Thyroid gland (tissue), 4 donors: ENCODE data around the gene LRIG1. TPM values are rescaled to one million over a fixed set of nuclear protein-coding genes. Genes with fewer than 3 reads are reported as not detected.

Experiments used
- DNase-seq, 2 donors: peaks; one replicate each; pipeline ENCODE4 v3.0.0-alpha.2; 2019
- H3K27ac ChIP-seq, 3 donors: fragments of 200-600 bp; sonication (generic); 1 replicate in 2 of 3; 2 replicates in 1 of 3; pipeline ENCODE4 v1.5.1; 2016 to 2019; ENCODE audit warnings: mild to moderate bottlenecking in 1 of 3, moderate library complexity in 1 of 3
- H3K27me3 ChIP-seq: fragments of 200-600 bp; sonication (generic); one replicate; pipeline ENCODE4 v1.5.1; 2019
- H3K36me3 ChIP-seq, 2 donors: fragments of 200-600 bp; sonication (generic); one replicate each; pipeline ENCODE4 v1.5.1; 2016 to 2019
- H3K4me1 ChIP-seq, 2 donors: fragments of 200-600 bp; sonication (generic); one replicate each; pipeline ENCODE4 v1.5.1; 2017 to 2019
- H3K4me3 ChIP-seq, 3 donors: fragments of 200-600 bp; sonication (generic); replicated peaks in 1 of 3; 1 replicate in 2 of 3; 2 replicates in 1 of 3; pipeline ENCODE4 v1.5.1; 2016; ENCODE audit warnings: mild to moderate bottlenecking in 1 of 3
- H3K9me3 ChIP-seq: fragments of 200-600 bp; sonication (generic); one replicate; pipeline ENCODE4 v1.5.1; 2017
- POLR2A ChIP-seq, 2 donors: fragments of 450-650 bp; IDR thresholded peaks; one replicate each; pipeline ENCODE4 v1.6.1; 2017; ENCODE audit warnings: antibody characterized with exemption in 2 of 2, mild to moderate bottlenecking in 2 of 2, moderate library complexity in 1 of 2
- WGBS, 2 donors: methylation state at CpG; one replicate each; pipeline ENCODE4 v1.1.5; 2017; 5-methylcytosine and 5-hydroxymethylcytosine counted together
- intact Hi-C: fragments of 100-400 bp; cut with DNase I; formaldehyde crosslinking; loops from one replicate; pipeline ENCODE4 v1.15.1; 2023
- total RNA-seq, 4 donors: library from RNA; depleted of rRNA; stranded (reverse); fragments of >200 nt; gene quantifications; one replicate each; pipeline ENCODE4 v1.2.3, GENCODE V29; 2016
- TF ChIP-seq, protein P1 (sequence below), 6 experiments: fragments of 200-600 bp in 3 of 6; fragments of 450-650 bp in 3 of 6; sonication (generic) in 3 of 6; IDR thresholded peaks; one replicate each; pipeline ENCODE4 v1.5.1; 2016 to 2019; ENCODE audit warnings: antibody characterized with exemption in 6 of 6, mild to moderate bottlenecking in 2 of 6, inconsistent platforms in 1 of 6, moderate library complexity in 1 of 6

LRIG1 gene
- total RNA-seq, 4 donors from 2014 or later = 45.8 to 69.7 (median 61.7) TPM

DNA sequence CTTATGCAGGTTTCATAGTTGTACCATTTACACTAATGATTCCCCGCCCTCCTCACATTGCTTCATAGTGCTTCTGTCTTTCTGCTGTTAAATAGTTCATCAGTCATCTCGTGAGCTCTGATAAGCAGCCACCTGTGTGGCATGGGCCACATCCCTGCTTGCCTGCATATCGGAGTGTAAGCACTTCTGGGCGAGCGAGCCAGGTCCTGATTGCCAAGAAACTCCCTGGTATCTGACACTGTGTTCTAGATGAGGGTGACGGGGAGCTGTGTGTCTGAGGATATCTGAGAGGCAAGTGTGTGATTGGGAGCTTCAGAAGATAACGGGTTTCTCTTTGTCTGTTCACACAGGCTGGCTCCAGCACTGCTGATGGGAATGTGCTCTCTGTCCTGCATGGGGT lies 130.6 kb downstream of the LRIG1 start:
- Histone ChIP-seq H3K4me3 (no peak overlapping the region), H3K27ac (no peak overlapping the region), H3K9me3 (no peaks in the 10 kb centered on the region), H3K4me1 (no peaks in the 10 kb centered on the region), H3K27me3 (no peaks in the 10 kb centered on the region), H3K36me3 (peaks cover 0 to 4% of the 10 kb centered on the region in 2 donors)
- no peak for DNase-seq
- intact Hi-C loops = no loop called here
- WGBS, 2 donors = 92 to 97% methylated on average over 7 of the region's 7 CpGs
- TF ChIP-seq POLR2A (IDR thresholded peaks at IDR 0.05) = no peak
- TF ChIP-seq, protein P1, sequence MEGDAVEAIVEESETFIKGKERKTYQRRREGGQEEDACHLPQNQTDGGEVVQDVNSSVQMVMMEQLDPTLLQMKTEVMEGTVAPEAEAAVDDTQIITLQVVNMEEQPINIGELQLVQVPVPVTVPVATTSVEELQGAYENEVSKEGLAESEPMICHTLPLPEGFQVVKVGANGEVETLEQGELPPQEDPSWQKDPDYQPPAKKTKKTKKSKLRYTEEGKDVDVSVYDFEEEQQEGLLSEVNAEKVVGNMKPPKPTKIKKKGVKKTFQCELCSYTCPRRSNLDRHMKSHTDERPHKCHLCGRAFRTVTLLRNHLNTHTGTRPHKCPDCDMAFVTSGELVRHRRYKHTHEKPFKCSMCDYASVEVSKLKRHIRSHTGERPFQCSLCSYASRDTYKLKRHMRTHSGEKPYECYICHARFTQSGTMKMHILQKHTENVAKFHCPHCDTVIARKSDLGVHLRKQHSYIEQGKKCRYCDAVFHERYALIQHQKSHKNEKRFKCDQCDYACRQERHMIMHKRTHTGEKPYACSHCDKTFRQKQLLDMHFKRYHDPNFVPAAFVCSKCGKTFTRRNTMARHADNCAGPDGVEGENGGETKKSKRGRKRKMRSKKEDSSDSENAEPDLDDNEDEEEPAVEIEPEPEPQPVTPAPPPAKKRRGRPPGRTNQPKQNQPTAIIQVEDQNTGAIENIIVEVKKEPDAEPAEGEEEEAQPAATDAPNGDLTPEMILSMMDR (IDR thresholded peaks at IDR 0.05) = no peak

DNA sequence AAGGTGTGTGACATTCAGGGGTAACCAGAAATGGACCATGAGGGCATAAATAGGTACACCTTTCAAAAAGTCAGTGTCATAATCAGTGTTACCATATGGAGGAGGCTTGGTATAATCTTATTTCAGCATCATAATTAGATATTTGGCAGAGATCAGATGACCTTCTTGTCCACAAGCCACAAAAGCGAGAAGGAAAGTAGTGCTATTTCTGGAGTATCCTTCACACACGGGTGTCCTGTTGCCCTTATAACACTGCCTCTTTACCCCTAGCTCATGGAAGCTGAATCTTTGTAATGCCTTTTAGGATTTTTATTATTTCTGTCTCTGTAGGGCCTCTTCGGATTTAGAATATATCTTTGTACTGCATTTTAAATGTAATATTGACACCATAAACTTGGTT lies 132.8 kb downstream of the LRIG1 start:
- Histone ChIP-seq H3K9me3 (no peaks in the 10 kb centered on the region), H3K4me1 (no peaks in the 10 kb centered on the region), H3K36me3 (no peaks in the 10 kb centered on the region), H3K4me3 (no peak overlapping the region), H3K27me3 (no peaks in the 10 kb centered on the region), H3K27ac (no peak overlapping the region)
- TF ChIP-seq, protein P1 (IDR thresholded peaks at IDR 0.05) = no peak
- TF ChIP-seq POLR2A (IDR thresholded peaks at IDR 0.05) = no peak
- WGBS, 2 donors = 79 to 89% methylated on average over 3 of the region's 3 CpGs
- DNase-seq = no peak
- intact Hi-C loops = no loop called here

GRCh38 chr3:66366747-66367146 lies 134.1 kb downstream of the LRIG1 start:
- WGBS, 2 donors = 95 to 99% methylated on average over 7 of the region's 7 CpGs

DNA sequence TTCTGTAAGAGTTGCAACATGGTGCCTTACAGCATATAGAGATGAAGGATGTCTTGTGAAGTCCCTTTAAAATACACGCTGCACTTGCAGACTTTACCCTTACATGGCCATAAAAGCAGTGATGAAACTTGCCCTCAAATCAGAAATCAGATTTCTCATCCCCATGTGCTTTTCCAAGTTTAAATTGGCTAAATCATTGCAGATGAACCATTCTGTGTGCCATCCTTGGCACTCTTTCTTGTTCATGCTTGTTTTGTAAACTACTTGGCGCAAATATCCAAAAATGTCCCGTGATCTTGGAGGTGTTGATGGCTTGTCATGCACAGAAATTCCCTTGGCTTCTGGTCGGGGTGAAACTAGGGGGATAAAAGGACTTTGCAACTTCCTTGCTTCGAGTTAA lies 135.7 kb downstream of the LRIG1 start:
- DNase-seq = no peak
- no peaks in the 10 kb centered on the region for H3K27me3 ChIP-seq
- 87 to 95% methylated on average over 5 of the region's 5 CpGs for WGBS, 2 donors
- TF ChIP-seq, protein P1 (IDR thresholded peaks at IDR 0.05) = no peak
- no peak for TF ChIP-seq POLR2A (IDR thresholded peaks at IDR 0.05)
- H3K4me1 ChIP-seq = no peaks in the 10 kb centered on the region
- no peak overlapping the region for H3K4me3 ChIP-seq
- H3K9me3 ChIP-seq = no peaks in the 10 kb centered on the region
- no peak overlapping the region for H3K27ac ChIP-seq
- intact Hi-C loops = no loop called here
- no peaks in the 10 kb centered on the region for H3K36me3 ChIP-seq

More at GRCh38 chr3:66366747-66367146, 134.1 kb downstream of the LRIG1 start:
- Histone ChIP-seq H3K36me3 (no peaks in the 10 kb centered on the region), H3K4me1 (no peaks in the 10 kb centered on the region), H3K27ac (no peak overlapping the region), H3K9me3 (no peaks in the 10 kb centered on the region), H3K4me3 (no peak overlapping the region), H3K27me3 (no peaks in the 10 kb centered on the region)
- DNase-seq = no peak
- intact Hi-C loops = no loop called here
- no peak for TF ChIP-seq POLR2A (IDR thresholded peaks at IDR 0.05)
- TF ChIP-seq, protein P1 (IDR thresholded peaks at IDR 0.05) = no peak

DNA sequence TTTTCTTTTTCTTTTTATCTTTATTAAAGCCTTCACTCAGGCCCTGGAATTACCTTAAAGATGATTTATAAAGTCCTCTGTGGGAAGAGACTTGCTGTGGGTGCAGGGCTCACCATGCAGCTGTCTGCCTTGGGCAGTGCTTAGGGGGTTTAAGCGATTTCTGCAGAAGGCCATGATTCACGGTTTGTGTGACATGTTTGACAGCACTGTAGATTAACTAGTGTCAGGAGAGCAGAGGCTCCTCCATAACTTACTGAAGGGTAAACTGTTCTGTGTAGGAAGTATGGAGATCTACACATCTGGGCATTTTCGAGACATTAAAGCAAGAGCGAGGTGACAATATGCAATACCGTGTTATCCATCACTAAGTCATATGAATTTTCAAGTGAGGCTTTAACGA lies 137.7 kb downstream of the LRIG1 start:
- intact Hi-C loops = no loop called here
- Histone ChIP-seq H3K9me3 (no peaks in the 10 kb centered on the region), H3K27ac (no peak overlapping the region), H3K4me1 (no peaks in the 10 kb centered on the region), H3K36me3 (no peaks in the 10 kb centered on the region), H3K4me3 (no peak overlapping the region), H3K27me3 (no peaks in the 10 kb centered on the region)
- TF ChIP-seq, protein P1 (IDR thresholded peaks at IDR 0.05) = no peak
- no peak for TF ChIP-seq POLR2A (IDR thresholded peaks at IDR 0.05)
- no peak for DNase-seq
- WGBS, 2 donors = 83 to 97% methylated on average over 6 of the region's 6 CpGs
